SK-N-SH treated with all-trans-retinoic acid at 6 μM for 48 hours (cell line): ENCODE measurements around the gene C1QTNF9.
"Not testable (repeated sequence)": the region's sequence is repeated elsewhere in the genome, so short reads cannot be mapped to it uniquely, and the experiment has no call there.

ENCODE experiments used
- ATAC-seq: fragments of 200-7000 bp; cut with Tn5 transposase; 3 replicates; pipeline ENCODE4 v1.9.1; 2020; ENCODE audit warnings: mild to moderate bottlenecking, moderate library complexity
- ARNTL ChIP-seq: fragments of 450-650 bp; formaldehyde crosslinking; IDR thresholded peaks from 2 replicates; pipeline ENCODE4 v1.5.0; 2020; ENCODE audit warnings: low read depth, mild to moderate bottlenecking, moderate library complexity, borderline replicate concordance
- BACH2 ChIP-seq: fragments of 250-450 bp; sonication (Bioruptor Pico); IDR thresholded peaks from 2 replicates; pipeline ENCODE4 v1.9.0; 2021; ENCODE audit warnings: mild to moderate bottlenecking, borderline replicate concordance
- CREB5 ChIP-seq: fragments of 250-450 bp; sonication (Bioruptor Pico); IDR thresholded peaks from 2 replicates; pipeline ENCODE4 v1.5.1; 2020; ENCODE audit warnings: low read depth, mild to moderate bottlenecking, moderate library complexity
- CSDC2 ChIP-seq: fragments of 250-450 bp; sonication (Bioruptor Pico); IDR thresholded peaks from 2 replicates; pipeline ENCODE4 v1.5.0; 2020; ENCODE audit warnings: mild to moderate bottlenecking, moderate library complexity
- CSRNP3 ChIP-seq: fragments of 250-450 bp; sonication (Bioruptor Pico); IDR thresholded peaks from 2 replicates; pipeline ENCODE4 v1.5.1; 2021; ENCODE audit warnings: mild to moderate bottlenecking, moderate library complexity
- ESRRG ChIP-seq: fragments of 250-450 bp; sonication (Bioruptor Pico); IDR thresholded peaks from 2 replicates; pipeline ENCODE4 v1.6.1; 2021; ENCODE audit warnings: mild to moderate bottlenecking
- GLIS3 ChIP-seq: fragments of 250-450 bp; sonication (Bioruptor Pico); IDR thresholded peaks from 2 replicates; pipeline ENCODE4 v1.5.0; 2020; ENCODE audit warnings: mild to moderate bottlenecking, moderate library complexity
- OSR1 ChIP-seq: fragments of 250-450 bp; sonication (Bioruptor Pico); IDR thresholded peaks from 2 replicates; pipeline ENCODE4 v1.8.0; 2022; ENCODE audit warnings: moderate library complexity, mild to moderate bottlenecking, inconsistent platforms
- PATZ1 ChIP-seq: fragments of 250-450 bp; sonication (Bioruptor Pico); IDR thresholded peaks from 2 replicates; pipeline ENCODE4 v1.8.0; 2020; ENCODE audit warnings: mild to moderate bottlenecking, moderate library complexity, borderline replicate concordance
- PPARA ChIP-seq: fragments of 250-450 bp; sonication (Bioruptor Pico); IDR thresholded peaks from 2 replicates; pipeline ENCODE4 v1.5.0; 2020; ENCODE audit warnings: mild to moderate bottlenecking, borderline replicate concordance
- RARB ChIP-seq: fragments of 250-450 bp; sonication (Bioruptor Pico); IDR thresholded peaks from 2 replicates; pipeline ENCODE4 v1.8.0; 2021; ENCODE audit warnings: mild to moderate bottlenecking, moderate library complexity
- SNAI2 ChIP-seq: fragments of 250-450 bp; sonication (Bioruptor Pico); IDR thresholded peaks from 2 replicates; pipeline ENCODE4 v1.5.0; 2020; ENCODE audit warnings: mild to moderate bottlenecking, moderate library complexity
- TCF4 ChIP-seq: fragments of 250-450 bp; sonication (Bioruptor Pico); IDR thresholded peaks from 2 replicates; pipeline ENCODE4 v1.8.0; 2021; ENCODE audit warnings: mild to moderate bottlenecking, moderate library complexity, borderline replicate concordance
- TOX ChIP-seq: fragments of 250-450 bp; sonication (Bioruptor Pico); IDR thresholded peaks from 2 replicates; pipeline ENCODE4 v1.8.0; 2021; ENCODE audit warnings: mild to moderate bottlenecking, moderate library complexity, borderline replicate concordance
- ZC3H10 ChIP-seq: fragments of 250-450 bp; sonication (Bioruptor Pico); IDR thresholded peaks from 2 replicates; pipeline ENCODE4 v1.5.1; 2021; ENCODE audit warnings: mild to moderate bottlenecking, moderate library complexity
- ZFP3 ChIP-seq: fragments of 250-450 bp; sonication (Bioruptor Pico); IDR thresholded peaks from 2 replicates; pipeline ENCODE4 v1.5.0; 2020; ENCODE audit warnings: mild to moderate bottlenecking, moderate library complexity
- ZFP30 ChIP-seq: fragments of 450-650 bp; formaldehyde crosslinking; IDR thresholded peaks from 2 replicates; pipeline ENCODE4 v1.5.0; 2022; ENCODE audit warnings: mild to moderate bottlenecking, moderate library complexity
- ZNF565 ChIP-seq: fragments of 450-650 bp; formaldehyde crosslinking; conservative IDR thresholded peaks from 2 replicates; pipeline ENCODE4 v1.5.0; 2020; ENCODE audit warnings: low read depth, mild to moderate bottlenecking, moderate library complexity
- ZNF70 ChIP-seq: fragments of 450-650 bp; formaldehyde crosslinking; IDR thresholded peaks from 2 replicates; pipeline ENCODE4 v1.5.0; 2020; ENCODE audit warnings: mild to moderate bottlenecking, moderate library complexity
- ZNF8 ChIP-seq: fragments of 450-650 bp; formaldehyde crosslinking; IDR thresholded peaks from 2 replicates; pipeline ENCODE4 v1.5.0; 2020; ENCODE audit warnings: mild to moderate bottlenecking, moderate library complexity

Gene C1QTNF9

GRCh38 chr13:24348797-24349515, 39.6 kb downstream of the C1QTNF9 start:
- TF ChIP-seq OSR1: no peak
- TF ChIP-seq PPARA (CRISPR knock-in tag): no peak
- no peak for TF ChIP-seq ZNF8
- TF ChIP-seq ZFP30 (CRISPR knock-in tag): no peak
- no peak for TF ChIP-seq ESRRG (CRISPR knock-in tag)
- TF ChIP-seq CSDC2 (CRISPR knock-in tag): no peak
- TF ChIP-seq RARB (CRISPR knock-in tag): no peak
- no peak for TF ChIP-seq ZFP3 (CRISPR knock-in tag)
- no peak for ATAC-seq

- not testable (repeated sequence) for ATAC-seq
Measured at GRCh38 chr13:24349778-24350664, 40.6 kb downstream of the C1QTNF9 start.

- ATAC-seq: no peak
- no peak for TF ChIP-seq ZFP3 (CRISPR knock-in tag)
- no peak for TF ChIP-seq TCF4
- TF ChIP-seq ZC3H10 (CRISPR knock-in tag): no peak
- no peak for TF ChIP-seq ZNF70 (CRISPR knock-in tag)
- no peak for TF ChIP-seq RARB (CRISPR knock-in tag)
- TF ChIP-seq BACH2: no peak
- TF ChIP-seq CSRNP3 (CRISPR knock-in tag): no peak
- TF ChIP-seq CSDC2 (CRISPR knock-in tag): no peak
Measured at GRCh38 chr13:24351423-24351822, 42.0 kb downstream of the C1QTNF9 start.

- no peak for ATAC-seq
- TF ChIP-seq PPARA (CRISPR knock-in tag) (no peak), TOX (no peak), PATZ1 (CRISPR knock-in tag) (no peak), CSDC2 (CRISPR knock-in tag) (no peak), ZNF70 (CRISPR knock-in tag) (no peak), SNAI2 (CRISPR knock-in tag) (no peak), BACH2 (no peak), ARNTL (no peak)
Measured at GRCh38 chr13:24353736-24354135, 44.4 kb downstream of the C1QTNF9 start.

GRCh38 chr13:24355103-24355502, 45.7 kb downstream of the C1QTNF9 start:
- no peak for TF ChIP-seq ESRRG (CRISPR knock-in tag)
- TF ChIP-seq, all 23 proteins: peak for 0
- no peak for ATAC-seq

- ATAC-seq: no peak
- TF ChIP-seq GLIS3 (CRISPR knock-in tag) (no peak), ARNTL (no peak), ZC3H10 (CRISPR knock-in tag) (no peak), PPARA (CRISPR knock-in tag) (no peak), ZFP30 (CRISPR knock-in tag) (no peak), ZNF565 (no peak), ESRRG (CRISPR knock-in tag) (no peak), CREB5 (CRISPR knock-in tag) (no peak), ZNF70 (CRISPR knock-in tag) (no peak), TCF4 (no peak), ZNF8 (no peak), CSRNP3 (CRISPR knock-in tag) (no peak), BACH2 (no peak), OSR1 (no peak), TOX (no peak), RARB (CRISPR knock-in tag) (no peak), CSDC2 (CRISPR knock-in tag) (no peak)
Measured at GRCh38 chr13:24356270-24356669, 46.9 kb downstream of the C1QTNF9 start.
